ENCODE data around the gene CPO. TPM values are rescaled to one million over a fixed set of nuclear protein-coding genes. Genes with fewer than 3 reads are reported as not detected.

CPO gene
- total RNA-seq, 1 experiment from 2014 or later, result 0.32 TPM

DNA sequence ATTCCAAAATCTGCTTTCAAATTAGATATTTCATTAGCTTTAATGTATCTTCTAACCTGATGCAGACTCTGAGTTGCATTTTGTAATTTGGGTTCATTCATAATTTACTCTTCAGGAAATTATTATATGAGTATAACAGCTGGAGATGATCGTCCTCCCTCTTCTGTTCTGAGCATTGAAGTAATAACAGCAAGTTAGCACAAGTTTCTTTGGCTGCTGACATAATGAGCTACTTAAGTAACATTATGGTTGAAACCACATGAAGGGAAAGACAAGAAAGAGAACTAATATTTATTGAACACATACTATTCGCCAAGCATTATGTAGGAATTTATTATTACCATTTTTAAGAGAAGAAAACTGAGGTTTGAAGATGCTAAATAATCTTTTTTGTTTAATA is 75.1 kb downstream of the CPO start (continued):
- TF ChIP-seq, protein P1, sequence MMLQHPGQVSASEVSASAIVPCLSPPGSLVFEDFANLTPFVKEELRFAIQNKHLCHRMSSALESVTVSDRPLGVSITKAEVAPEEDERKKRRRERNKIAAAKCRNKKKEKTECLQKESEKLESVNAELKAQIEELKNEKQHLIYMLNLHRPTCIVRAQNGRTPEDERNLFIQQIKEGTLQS (IDR thresholded peaks at IDR 0.05), result no peak

- BruUV-seq (replicated peaks), result no TSS peak
- Histone ChIP-seq H3K79me2 (ENCODE audit: insufficient read depth, low read length) (no peaks in the 10 kb centered on the region), H3K36me3 (ENCODE audit: control insufficient read depth in 1 of 2, insufficient read depth in 2 of 2, low read length in 2 of 2) (no peaks in the 10 kb centered on the region), H4K20me1 (ENCODE audit: insufficient read depth) (no peaks in the 10 kb centered on the region), H3K4me2 (ENCODE audit: low read length) (no peak overlapping the region), H2AFZ (ENCODE audit: low read depth, low read length, poor library complexity, severe bottlenecking) (no peak overlapping the region), H3K9me2 (ENCODE audit: insufficient read depth) (no peaks in the 10 kb centered on the region), H3K27ac (ENCODE audit: low read depth, low read length) (no peak overlapping the region), H3K4me1 (ENCODE audit: control insufficient read depth in 1 of 2, insufficient read depth in 2 of 2, low read length in 2 of 2) (peaks cover 0 to 8% of the 10 kb centered on the region in 2 experiments; a peak in 2 of 4 replicates), H3K9me3 (ENCODE audit: control insufficient read depth in 1 of 2, insufficient read depth in 1 of 2, low read depth in 1 of 2, low read length in 2 of 2) (no peaks in the 10 kb centered on the region), H3K27me3 (ENCODE audit: insufficient read depth, low read length) (no peaks in the 10 kb centered on the region), H3K4me3 (replicated peaks in 1 of 2; ENCODE audit: low read depth in 1 of 2, low read length in 2 of 2) (no peak overlapping the region), H3K9ac (ENCODE audit: low read length) (no peak overlapping the region)
- ChIA-PET RAD21 (ENCODE audit: low non-redundant PET in 1 of 2, low total read pairs in 2 of 2, uncharacterized antibody in 2 of 2, unreplicated experiment in 2 of 2) (no interaction called here), POLR2A (no interaction called here), CTCF (no interaction called here)
- intact Hi-C loops (cut with micrococcal nuclease), result no loop called here
- DNase-seq (ENCODE audit: low read depth, low spot score) (no peak), ATAC-seq (no peak)
- TF ChIP-seq CTCF (IDR thresholded peaks at IDR 0.05 in 2 of 3, conservative IDR thresholded peaks at IDR 0.05 in 1 of 3; ENCODE audit: borderline replicate concordance in 1 of 3, insufficient read depth in 1 of 3, low read depth in 2 of 3, low read length in 2 of 3), result no peak
- TF ChIP-seq EZH2 (IDR thresholded peaks at IDR 0.05), result no peak
- TF ChIP-seq YY1 (IDR thresholded peaks at IDR 0.05; ENCODE audit: extremely low read depth, insufficient replicate concordance, low read depth, low read length), result no peak
- no peak for TF ChIP-seq EZH2phosphoT487 (IDR thresholded peaks at IDR 0.05; ENCODE audit: borderline replicate concordance)
- TF ChIP-seq, protein P2, sequence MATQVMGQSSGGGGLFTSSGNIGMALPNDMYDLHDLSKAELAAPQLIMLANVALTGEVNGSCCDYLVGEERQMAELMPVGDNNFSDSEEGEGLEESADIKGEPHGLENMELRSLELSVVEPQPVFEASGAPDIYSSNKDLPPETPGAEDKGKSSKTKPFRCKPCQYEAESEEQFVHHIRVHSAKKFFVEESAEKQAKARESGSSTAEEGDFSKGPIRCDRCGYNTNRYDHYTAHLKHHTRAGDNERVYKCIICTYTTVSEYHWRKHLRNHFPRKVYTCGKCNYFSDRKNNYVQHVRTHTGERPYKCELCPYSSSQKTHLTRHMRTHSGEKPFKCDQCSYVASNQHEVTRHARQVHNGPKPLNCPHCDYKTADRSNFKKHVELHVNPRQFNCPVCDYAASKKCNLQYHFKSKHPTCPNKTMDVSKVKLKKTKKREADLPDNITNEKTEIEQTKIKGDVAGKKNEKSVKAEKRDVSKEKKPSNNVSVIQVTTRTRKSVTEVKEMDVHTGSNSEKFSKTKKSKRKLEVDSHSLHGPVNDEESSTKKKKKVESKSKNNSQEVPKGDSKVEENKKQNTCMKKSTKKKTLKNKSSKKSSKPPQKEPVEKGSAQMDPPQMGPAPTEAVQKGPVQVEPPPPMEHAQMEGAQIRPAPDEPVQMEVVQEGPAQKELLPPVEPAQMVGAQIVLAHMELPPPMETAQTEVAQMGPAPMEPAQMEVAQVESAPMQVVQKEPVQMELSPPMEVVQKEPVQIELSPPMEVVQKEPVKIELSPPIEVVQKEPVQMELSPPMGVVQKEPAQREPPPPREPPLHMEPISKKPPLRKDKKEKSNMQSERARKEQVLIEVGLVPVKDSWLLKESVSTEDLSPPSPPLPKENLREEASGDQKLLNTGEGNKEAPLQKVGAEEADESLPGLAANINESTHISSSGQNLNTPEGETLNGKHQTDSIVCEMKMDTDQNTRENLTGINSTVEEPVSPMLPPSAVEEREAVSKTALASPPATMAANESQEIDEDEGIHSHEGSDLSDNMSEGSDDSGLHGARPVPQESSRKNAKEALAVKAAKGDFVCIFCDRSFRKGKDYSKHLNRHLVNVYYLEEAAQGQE (IDR thresholded peaks at IDR 0.05; ENCODE audit: low read depth), result no peak
Measured at GRCh38 chr2:207015901-207016300, 76.6 kb downstream of the CPO start.

Other genes starting within 250 kb of the CPO start
- not detected for gene DYTN, start 221.1 kb upstream of the CPO start, total RNA-seq (2021; ENCODE audit: unreplicated experiment)
- 3.7 TPM for gene MDH1B, start 174.2 kb upstream of the CPO start, total RNA-seq (2021; ENCODE audit: unreplicated experiment)
- 24.4 TPM for gene FASTKD2, start 173.9 kb upstream of the CPO start, total RNA-seq (2021; ENCODE audit: unreplicated experiment)
- 15.4 TPM for gene KLF7, start 226.4 kb downstream of the CPO start, total RNA-seq (2021; ENCODE audit: unreplicated experiment)

Data from HCT116 (cell line).